Measurements from ENCODE around the gene RMRP. TPM values are rescaled to one million over a fixed set of nuclear protein-coding genes. Genes with fewer than 3 reads are reported as not detected.

Gene RMRP
- total and polyA plus RNA-seq, 2 experiments from 2014 or later, result 15.3 to 8,626 TPM

DNA sequence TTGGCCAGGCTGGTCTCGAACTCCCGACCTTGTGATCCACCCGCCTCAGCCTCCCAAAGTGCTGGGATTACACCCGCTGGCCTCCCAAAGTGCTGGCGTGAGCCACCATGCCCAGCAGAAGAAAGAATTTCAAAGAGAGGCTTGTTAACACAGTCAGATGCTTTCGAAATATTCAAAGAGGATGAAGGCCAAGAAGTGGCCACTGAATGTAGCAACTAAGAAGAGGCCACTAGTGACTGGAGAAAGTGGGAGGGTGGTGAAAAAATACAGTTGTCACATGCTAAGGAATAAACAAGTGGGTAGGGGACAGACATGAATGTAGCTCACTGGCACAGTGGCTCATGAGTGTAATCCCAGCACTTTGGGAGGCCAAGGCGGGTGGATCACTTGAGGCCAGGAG lies 44.9 kb upstream of the RMRP start:
- Histone ChIP-seq H3K79me2 (replicated peaks; ENCODE audit: insufficient read depth) (no peaks in the 10 kb centered on the region), H3K9me2 (ENCODE audit: insufficient read depth) (no peaks in the 10 kb centered on the region), H4K20me1 (replicated peaks; ENCODE audit: insufficient read depth) (no peaks in the 10 kb centered on the region), H3K36me3 (ENCODE audit: insufficient read depth) (peaks cover 38% of the 10 kb centered on the region; the same call in 1 of the 2 replicates), H3K27ac (ENCODE audit: low read depth) (no peak overlapping the region), H3K27me3 (ENCODE audit: insufficient read depth) (no peaks in the 10 kb centered on the region), H3K4me3 (no peak overlapping the region), H3F3A (replicated peaks; ENCODE audit: low read depth) (no peaks in the 10 kb centered on the region), H2AFZ (no peak overlapping the region), H3K4me1 (ENCODE audit: insufficient read depth) (no peaks in the 10 kb centered on the region), H3K4me2 (no peak overlapping the region)
- no peak overlapping the region for H3K27ac Mint-ChIP-seq
- ATAC-seq (no peak), DNase-seq (ENCODE audit: low spot score) (no peak)
- TF ChIP-seq ZNF331 (CRISPR knock-in tag; IDR thresholded peaks at IDR 0.05; ENCODE audit: low read depth) (no peak), JUNB (IDR thresholded peaks at IDR 0.05; ENCODE audit: unreplicated experiment) (no peak), NANOG (IDR thresholded peaks at IDR 0.05; ENCODE audit: borderline replicate concordance) (no peak), CREB1 (CRISPR knock-in tag; IDR thresholded peaks at IDR 0.05; ENCODE audit: low read depth) (no peak), EZH2phosphoT487 (IDR thresholded peaks at IDR 0.05; ENCODE audit: unreplicated experiment) (no peak)
- TF ChIP-seq, protein P1, sequence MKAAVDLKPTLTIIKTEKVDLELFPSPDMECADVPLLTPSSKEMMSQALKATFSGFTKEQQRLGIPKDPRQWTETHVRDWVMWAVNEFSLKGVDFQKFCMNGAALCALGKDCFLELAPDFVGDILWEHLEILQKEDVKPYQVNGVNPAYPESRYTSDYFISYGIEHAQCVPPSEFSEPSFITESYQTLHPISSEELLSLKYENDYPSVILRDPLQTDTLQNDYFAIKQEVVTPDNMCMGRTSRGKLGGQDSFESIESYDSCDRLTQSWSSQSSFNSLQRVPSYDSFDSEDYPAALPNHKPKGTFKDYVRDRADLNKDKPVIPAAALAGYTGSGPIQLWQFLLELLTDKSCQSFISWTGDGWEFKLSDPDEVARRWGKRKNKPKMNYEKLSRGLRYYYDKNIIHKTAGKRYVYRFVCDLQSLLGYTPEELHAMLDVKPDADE (IDR thresholded peaks at IDR 0.05), result no peak
- TF ChIP-seq, protein P2, sequence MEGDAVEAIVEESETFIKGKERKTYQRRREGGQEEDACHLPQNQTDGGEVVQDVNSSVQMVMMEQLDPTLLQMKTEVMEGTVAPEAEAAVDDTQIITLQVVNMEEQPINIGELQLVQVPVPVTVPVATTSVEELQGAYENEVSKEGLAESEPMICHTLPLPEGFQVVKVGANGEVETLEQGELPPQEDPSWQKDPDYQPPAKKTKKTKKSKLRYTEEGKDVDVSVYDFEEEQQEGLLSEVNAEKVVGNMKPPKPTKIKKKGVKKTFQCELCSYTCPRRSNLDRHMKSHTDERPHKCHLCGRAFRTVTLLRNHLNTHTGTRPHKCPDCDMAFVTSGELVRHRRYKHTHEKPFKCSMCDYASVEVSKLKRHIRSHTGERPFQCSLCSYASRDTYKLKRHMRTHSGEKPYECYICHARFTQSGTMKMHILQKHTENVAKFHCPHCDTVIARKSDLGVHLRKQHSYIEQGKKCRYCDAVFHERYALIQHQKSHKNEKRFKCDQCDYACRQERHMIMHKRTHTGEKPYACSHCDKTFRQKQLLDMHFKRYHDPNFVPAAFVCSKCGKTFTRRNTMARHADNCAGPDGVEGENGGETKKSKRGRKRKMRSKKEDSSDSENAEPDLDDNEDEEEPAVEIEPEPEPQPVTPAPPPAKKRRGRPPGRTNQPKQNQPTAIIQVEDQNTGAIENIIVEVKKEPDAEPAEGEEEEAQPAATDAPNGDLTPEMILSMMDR (conservative IDR thresholded peaks at IDR 0.05; ENCODE audit: low read depth in 2 of 2), result no peak
- TF ChIP-seq, protein P3, sequence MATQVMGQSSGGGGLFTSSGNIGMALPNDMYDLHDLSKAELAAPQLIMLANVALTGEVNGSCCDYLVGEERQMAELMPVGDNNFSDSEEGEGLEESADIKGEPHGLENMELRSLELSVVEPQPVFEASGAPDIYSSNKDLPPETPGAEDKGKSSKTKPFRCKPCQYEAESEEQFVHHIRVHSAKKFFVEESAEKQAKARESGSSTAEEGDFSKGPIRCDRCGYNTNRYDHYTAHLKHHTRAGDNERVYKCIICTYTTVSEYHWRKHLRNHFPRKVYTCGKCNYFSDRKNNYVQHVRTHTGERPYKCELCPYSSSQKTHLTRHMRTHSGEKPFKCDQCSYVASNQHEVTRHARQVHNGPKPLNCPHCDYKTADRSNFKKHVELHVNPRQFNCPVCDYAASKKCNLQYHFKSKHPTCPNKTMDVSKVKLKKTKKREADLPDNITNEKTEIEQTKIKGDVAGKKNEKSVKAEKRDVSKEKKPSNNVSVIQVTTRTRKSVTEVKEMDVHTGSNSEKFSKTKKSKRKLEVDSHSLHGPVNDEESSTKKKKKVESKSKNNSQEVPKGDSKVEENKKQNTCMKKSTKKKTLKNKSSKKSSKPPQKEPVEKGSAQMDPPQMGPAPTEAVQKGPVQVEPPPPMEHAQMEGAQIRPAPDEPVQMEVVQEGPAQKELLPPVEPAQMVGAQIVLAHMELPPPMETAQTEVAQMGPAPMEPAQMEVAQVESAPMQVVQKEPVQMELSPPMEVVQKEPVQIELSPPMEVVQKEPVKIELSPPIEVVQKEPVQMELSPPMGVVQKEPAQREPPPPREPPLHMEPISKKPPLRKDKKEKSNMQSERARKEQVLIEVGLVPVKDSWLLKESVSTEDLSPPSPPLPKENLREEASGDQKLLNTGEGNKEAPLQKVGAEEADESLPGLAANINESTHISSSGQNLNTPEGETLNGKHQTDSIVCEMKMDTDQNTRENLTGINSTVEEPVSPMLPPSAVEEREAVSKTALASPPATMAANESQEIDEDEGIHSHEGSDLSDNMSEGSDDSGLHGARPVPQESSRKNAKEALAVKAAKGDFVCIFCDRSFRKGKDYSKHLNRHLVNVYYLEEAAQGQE (IDR thresholded peaks at IDR 0.05; ENCODE audit: unreplicated experiment), result no peak
- no peak overlapping the region for H3K4me3 Mint-ChIP-seq
- H3K4me1 Mint-ChIP-seq, result no peaks in the 10 kb centered on the region
- H3K27me3 Mint-ChIP-seq (ENCODE audit: insufficient read depth, low read depth, poor library complexity), result peaks cover 6% of the 10 kb centered on the region
- H3K9me3 Mint-ChIP-seq, result no peaks in the 10 kb centered on the region
- H3K36me3 Mint-ChIP-seq (ENCODE audit: low read depth), result peaks cover 23% of the 10 kb centered on the region

DNA sequence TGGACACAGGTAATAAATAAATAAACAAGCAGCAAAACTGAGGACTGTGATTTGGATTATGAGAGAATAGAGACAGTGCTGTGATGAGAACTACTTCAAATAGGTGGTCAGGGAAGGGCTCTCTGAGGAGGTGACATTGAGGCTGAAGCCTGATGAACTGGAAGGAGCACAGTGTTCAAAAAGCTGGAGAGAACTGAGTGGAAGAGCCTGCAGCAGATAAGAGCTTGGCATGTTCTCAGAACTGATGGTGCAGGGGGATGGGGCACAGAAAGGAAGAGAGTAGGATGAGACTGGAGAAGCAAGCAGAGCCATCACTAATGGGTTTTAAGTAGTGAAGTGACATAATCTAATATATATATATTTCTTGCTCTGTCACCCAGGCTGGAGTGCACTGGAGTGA lies 43.1 kb upstream of the RMRP start:
- no peak overlapping the region for H2AFZ ChIP-seq
- H3K4me2 ChIP-seq, result no peak overlapping the region
- H3K36me3 Mint-ChIP-seq (ENCODE audit: low read depth), result peaks cover 6% of the 10 kb centered on the region
- no peaks in the 10 kb centered on the region for H3K4me1 ChIP-seq (ENCODE audit: insufficient read depth)
- peaks cover 6% of the 10 kb centered on the region for H3F3A ChIP-seq (replicated peaks; ENCODE audit: low read depth)
- no peaks in the 10 kb centered on the region for H3K9me2 ChIP-seq (ENCODE audit: insufficient read depth)
- no peaks in the 10 kb centered on the region for H3K9me3 Mint-ChIP-seq
- H3K27me3 Mint-ChIP-seq (ENCODE audit: insufficient read depth, low read depth, poor library complexity), result peaks cover 10% of the 10 kb centered on the region
- H3K27ac Mint-ChIP-seq, result no peak overlapping the region
- no peaks in the 10 kb centered on the region for H4K20me1 ChIP-seq (replicated peaks; ENCODE audit: insufficient read depth)
- H3K4me1 Mint-ChIP-seq, result no peaks in the 10 kb centered on the region
- ATAC-seq (no peak), DNase-seq (ENCODE audit: low spot score) (no peak)
- H3K27ac ChIP-seq (ENCODE audit: low read depth), result no peak overlapping the region
- no peaks in the 10 kb centered on the region for H3K79me2 ChIP-seq (replicated peaks; ENCODE audit: insufficient read depth)
- no peaks in the 10 kb centered on the region for H3K27me3 ChIP-seq (ENCODE audit: insufficient read depth)
- H3K4me3 ChIP-seq, result no peak overlapping the region
- H3K4me3 Mint-ChIP-seq, result no peak overlapping the region
- peaks cover 31% of the 10 kb centered on the region; the same call in 1 of the 2 replicates for H3K36me3 ChIP-seq (ENCODE audit: insufficient read depth)
- TF ChIP-seq, protein P3 (IDR thresholded peaks at IDR 0.05; ENCODE audit: unreplicated experiment), result no peak
- TF ChIP-seq EZH2phosphoT487 (IDR thresholded peaks at IDR 0.05; ENCODE audit: unreplicated experiment), result no peak
- TF ChIP-seq POLR2AphosphoS5 (IDR thresholded peaks at IDR 0.05; ENCODE audit: low read depth), result no peak
- TF ChIP-seq STAT1 (IDR thresholded peaks at IDR 0.05; ENCODE audit: unreplicated experiment), result no peak
- no peak for TF ChIP-seq JUNB (IDR thresholded peaks at IDR 0.05; ENCODE audit: unreplicated experiment)
- TF ChIP-seq ZNF114 (CRISPR knock-in tag; IDR thresholded peaks at IDR 0.05), result no peak
